Endothelial cell of umbilical vein (primary cell): ENCODE data around the gene SCRN1. TPM values are rescaled to one million over a fixed set of nuclear protein-coding genes. Genes with fewer than 3 reads are reported as not detected.

Experiments used
- BruUV-seq: library from RNA; stranded (reverse); fragments of 400-500 nt; replicated peaks from 2 replicates; lab custom pipeline; 2021; lab: Mats Ljungman, UMichigan
- CTCF ChIA-PET: fragments of 300-600, 350-600 bp; sonication (Branson Sonifier 250); formaldehyde crosslinking; loops from one replicate; lab custom pipeline; 2021; ENCODE audit warnings: antibody characterized with exemption, inconsistent platforms; lab: Charles Lee
- POLR2A ChIA-PET: fragments of 300-600, 350-600 bp; sonication (Branson Sonifier 250); formaldehyde crosslinking; loops from one replicate; lab custom pipeline; 2021; ENCODE audit warnings: antibody characterized with exemption, inconsistent platforms; lab: Charles Lee
- DNase-seq: peaks from one replicate; pipeline ENCODE4 v3.0.0-alpha.2; 2011; ENCODE audit warnings: low read depth, low spot score
- FAIRE-seq: peaks from 2 replicates; lab custom pipeline; 2011; peaks lifted over from hg19 to GRCh38; lab: Jason Lieb, UNC
- H2AFZ ChIP-seq: 2 replicates; pipeline ENCODE4 v1.6.0; 2012; ENCODE audit warnings: low read depth, low read length, control low read depth, inconsistent platforms
- H3K27ac ChIP-seq: 2 replicates; pipeline ENCODE4 v1.5.1; 2011; ENCODE audit warnings: low read depth, mild to moderate bottlenecking, control low read depth, low read length, moderate library complexity; ENCODE audit not compliant: insufficient read depth
- H3K27me3 ChIP-seq, 2 experiments: 2 replicates each; pipeline versions ENCODE4 v1.6.0 to v1.6.1; 2011; ENCODE audit warnings: low read length in 2 of 2, mixed read lengths in 1 of 2; ENCODE audit not compliant: control insufficient read depth in 2 of 2, insufficient read depth in 2 of 2
- H3K36me3 ChIP-seq, 2 experiments: 2 replicates in 1 of 2; 3 replicates in 1 of 2; pipeline ENCODE4 v1.5.1; 2011; ENCODE audit warnings: low read length in 2 of 2, mild to moderate bottlenecking in 1 of 2, moderate library complexity in 1 of 2; ENCODE audit not compliant: control insufficient read depth in 2 of 2, insufficient read depth in 2 of 2; ENCODE audit errors: extremely low read depth in 1 of 2
- H3K4me1 ChIP-seq: 3 replicates; pipeline ENCODE4 v1.5.1; 2011; ENCODE audit warnings: mild to moderate bottlenecking, low read length; ENCODE audit not compliant: control insufficient read depth, insufficient read depth; ENCODE audit errors: extremely low read depth
- H3K4me2 ChIP-seq: 2 replicates; pipeline ENCODE4 v1.6.1; 2011; ENCODE audit warnings: low read length, control low read depth, mixed read lengths; ENCODE audit not compliant: insufficient read depth
- H3K4me3 ChIP-seq, 3 experiments: fragments of 200-600 bp in 1 of 3; sonication (generic), shearing (Covaris generic) in 1 of 3; replicated peaks in 1 of 3; 2 replicates each; pipeline ENCODE4 v1.5.1; 2011 to 2016; ENCODE audit warnings: control low read depth in 3 of 3, low read length in 3 of 3, mild to moderate bottlenecking in 2 of 3, inconsistent platforms in 1 of 3, low read depth in 1 of 3, moderate library complexity in 1 of 3; ENCODE audit not compliant: insufficient read depth in 1 of 3
- H3K79me2 ChIP-seq: 2 replicates; pipeline ENCODE4 v1.6.0; 2012; ENCODE audit warnings: low read length, inconsistent platforms; ENCODE audit not compliant: control insufficient read depth, insufficient read depth
- H3K9ac ChIP-seq: replicated peaks from 2 replicates; pipeline ENCODE3; 2011; ENCODE audit warnings: low read length, control low read depth; ENCODE audit not compliant: insufficient read depth; ENCODE audit errors: extremely low read depth
- H3K9me1 ChIP-seq: replicated peaks from 3 replicates; pipeline ENCODE4 v1.6.0; 2011; ENCODE audit warnings: mild to moderate bottlenecking, low read length; ENCODE audit not compliant: control insufficient read depth, insufficient read depth; ENCODE audit errors: extremely low read depth
- H3K9me3 ChIP-seq: replicated peaks from 2 replicates; pipeline ENCODE4 v1.5.1; 2012; ENCODE audit warnings: low read length, inconsistent platforms; ENCODE audit not compliant: control insufficient read depth, insufficient read depth
- H4K20me1 ChIP-seq: replicated peaks from 2 replicates; pipeline ENCODE3; 2011; ENCODE audit warnings: mild to moderate bottlenecking, low read length; ENCODE audit not compliant: control insufficient read depth, insufficient read depth; ENCODE audit errors: extremely low read depth
- MYC ChIP-seq: IDR thresholded peaks from one replicate; pipeline ENCODE4 v1.6.1; 2011; ENCODE audit warnings: mild to moderate bottlenecking, low read depth, low read length
- POLR2AphosphoS5 ChIP-seq: IDR thresholded peaks from 2 replicates; pipeline ENCODE4 v1.6.1; 2012; ENCODE audit warnings: low read depth, mild to moderate bottlenecking, control low read depth, low read length, moderate library complexity; ENCODE audit not compliant: insufficient read depth
- dilution Hi-C: fragments of 300-500 bp; cut with MboI; formaldehyde crosslinking; loops from one replicate; pipeline ENCODE4 v1.15.0; 2019; ENCODE audit warnings: low sequenced_read_pairs; ENCODE audit not compliant: extremely low pct_ligation_motif_present
- intact Hi-C: fragments of 100-400 bp; cut with micrococcal nuclease; formaldehyde crosslinking; loops from one replicate; pipeline ENCODE4 v1.10.0; 2022
- polyA plus RNA-seq, 4 experiments: library from polyadenylated mRNA; depleted of rRNA in 3 of 4; stranded (reverse) in 3 of 4; unstranded in 1 of 4; fragments of >200 nt; gene quantifications; 2 replicates each; pipeline versions ENCODE4 v1.2.1 to v1.2.3, GENCODE V29; 2011 to 2012; ENCODE audit warnings: missing spikeins in 1 of 4
- total RNA-seq: library from RNA; stranded (reverse); gene quantifications from 2 replicates; pipeline ENCODE4 v1.2.3, GENCODE V29; 2021
- TF ChIP-seq, protein P1 (sequence below), 2 donors: IDR thresholded peaks; 1 replicate in 1 of 2; 2 replicates in 1 of 2; pipeline ENCODE4 v1.5.1; 2011; ENCODE audit warnings: low read length in 2 of 2, mild to moderate bottlenecking in 2 of 2, moderate library complexity in 2 of 2, control low read depth in 1 of 2, inconsistent platforms in 1 of 2, low read depth in 1 of 2; ENCODE audit not compliant: insufficient read depth in 1 of 2; ENCODE audit errors: extremely low read depth in 1 of 2

The SCRN1 gene
- total and polyA plus RNA-seq, 2 donors (not counting 3 experiments of a cell fraction or from before 2014, with no cell fraction given) = 57.0 to 127 TPM

DNA sequence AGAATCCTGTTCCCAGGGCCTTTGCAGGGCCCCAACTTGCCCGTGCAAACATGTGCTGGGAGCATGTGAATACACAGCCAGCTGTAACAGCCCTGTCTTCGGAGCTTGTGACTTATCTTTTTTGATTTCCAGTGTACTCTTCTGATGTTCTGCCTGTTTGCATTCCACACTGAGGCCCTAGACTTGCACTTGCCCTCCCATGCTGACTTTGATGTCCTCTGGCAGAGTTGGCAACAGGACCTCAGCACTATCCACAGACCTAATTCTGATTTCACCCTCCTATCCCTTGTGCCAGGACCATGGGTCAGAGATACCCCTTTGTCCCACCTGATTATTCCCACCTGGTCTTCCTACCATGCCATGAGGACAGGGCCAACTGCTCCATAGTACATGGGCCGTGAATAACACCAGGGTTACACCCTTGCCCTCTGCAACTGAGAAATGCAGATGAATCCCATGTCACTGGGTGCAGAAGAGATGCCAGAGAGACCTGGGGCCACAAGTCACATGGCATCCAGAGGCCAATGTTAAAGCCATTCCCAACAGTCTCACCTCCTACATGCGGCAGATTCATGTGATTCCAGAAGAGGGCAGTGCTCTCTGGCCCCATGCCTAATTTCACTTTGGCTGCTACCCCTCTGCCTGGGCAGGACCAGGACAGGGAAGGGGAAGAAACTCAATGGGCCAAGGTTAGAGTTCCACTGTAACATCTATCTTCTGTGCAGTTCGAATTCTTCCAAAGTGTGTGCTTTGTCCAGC, 43.0 kb downstream of the SCRN1 start:
- H3K4me1 ChIP-seq = no peaks in the 10 kb centered on the region
- dilution Hi-C loops = no loop called here
- POLR2A ChIA-PET = no interaction called here
- no peak for TF ChIP-seq MYC
- TF ChIP-seq, protein P1, sequence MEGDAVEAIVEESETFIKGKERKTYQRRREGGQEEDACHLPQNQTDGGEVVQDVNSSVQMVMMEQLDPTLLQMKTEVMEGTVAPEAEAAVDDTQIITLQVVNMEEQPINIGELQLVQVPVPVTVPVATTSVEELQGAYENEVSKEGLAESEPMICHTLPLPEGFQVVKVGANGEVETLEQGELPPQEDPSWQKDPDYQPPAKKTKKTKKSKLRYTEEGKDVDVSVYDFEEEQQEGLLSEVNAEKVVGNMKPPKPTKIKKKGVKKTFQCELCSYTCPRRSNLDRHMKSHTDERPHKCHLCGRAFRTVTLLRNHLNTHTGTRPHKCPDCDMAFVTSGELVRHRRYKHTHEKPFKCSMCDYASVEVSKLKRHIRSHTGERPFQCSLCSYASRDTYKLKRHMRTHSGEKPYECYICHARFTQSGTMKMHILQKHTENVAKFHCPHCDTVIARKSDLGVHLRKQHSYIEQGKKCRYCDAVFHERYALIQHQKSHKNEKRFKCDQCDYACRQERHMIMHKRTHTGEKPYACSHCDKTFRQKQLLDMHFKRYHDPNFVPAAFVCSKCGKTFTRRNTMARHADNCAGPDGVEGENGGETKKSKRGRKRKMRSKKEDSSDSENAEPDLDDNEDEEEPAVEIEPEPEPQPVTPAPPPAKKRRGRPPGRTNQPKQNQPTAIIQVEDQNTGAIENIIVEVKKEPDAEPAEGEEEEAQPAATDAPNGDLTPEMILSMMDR (IDR thresholded peaks at IDR 0.05; ENCODE audit: extremely low read depth in 1 of 2, insufficient read depth in 1 of 2, low read depth in 1 of 2, low read length in 2 of 2) = peak; percentile 41 to 46
- H3K9me3 ChIP-seq = no peaks in the 10 kb centered on the region
- no TSS peak for BruUV-seq
- H3K27me3 ChIP-seq = no peaks in the 10 kb centered on the region
- DNase-seq (peak; percentile 40), FAIRE-seq (peak; percentile 31)
- no peak overlapping the region for H3K27ac ChIP-seq
- H3K4me2 ChIP-seq = no peak overlapping the region
- no peak overlapping the region for H2AFZ ChIP-seq
- CTCF ChIA-PET = interaction anchor here (1.2 to 4.0 kb wide), 2 partner anchors 35 to 115 kb away, joined by 4 to 20 read pairs; no protein-coding TSS in a partner anchor
- no peak overlapping the region for H3K9ac ChIP-seq
- no peaks in the 10 kb centered on the region for H3K9me1 ChIP-seq
- H3K4me3 ChIP-seq = no peak overlapping the region
- H3K36me3 ChIP-seq = peaks cover 19 to 38% of the 10 kb centered on the region in 2 experiments
- no peaks in the 10 kb centered on the region for H4K20me1 ChIP-seq
- H3K79me2 ChIP-seq = no peaks in the 10 kb centered on the region
- intact Hi-C loops = loop anchor here (1.0 to 2.0 kb wide), 2 partner anchors 80 to 116 kb away; partner anchors contain the start of gene FKBP14

GRCh38 chr7:29945259-29945809, 44.3 kb downstream of the SCRN1 start:
- intact Hi-C loops = no loop called here
- dilution Hi-C loops = no loop called here
- Histone ChIP-seq H3K9ac (no peak overlapping the region), H3K4me1 (no peaks in the 10 kb centered on the region), H3K4me2 (no peak overlapping the region), H3K27me3 (no peaks in the 10 kb centered on the region), H3K9me1 (no peaks in the 10 kb centered on the region), H3K27ac (no peak overlapping the region), H3K79me2 (no peaks in the 10 kb centered on the region), H3K4me3 (no peak overlapping the region), H4K20me1 (no peaks in the 10 kb centered on the region), H3K36me3 (peaks cover 26 to 36% of the 10 kb centered on the region in 2 experiments), H2AFZ (no peak overlapping the region), H3K9me3 (no peaks in the 10 kb centered on the region)
- no peak for DNase-seq
- FAIRE-seq = no peak
- CTCF ChIA-PET = interaction anchor here (1.2 to 4.0 kb wide), 2 partner anchors 36 to 116 kb away, joined by 4 to 20 read pairs; no protein-coding TSS in a partner anchor
- no TSS peak for BruUV-seq
- POLR2A ChIA-PET = no interaction called here
- TF ChIP-seq POLR2AphosphoS5 = no peak
